Body of pancreas (tissue), 4 donors: Measurements from ENCODE around the gene TIE1. TPM values are rescaled to one million over a fixed set of nuclear protein-coding genes. Genes with fewer than 3 reads are reported as not detected.

ENCODE experiments used
- ATAC-seq: fragments of 150-250 bp; one replicate; pipeline ENCODE4 v1.9.1; 2016
- DNase-seq, 4 donors: peaks; one replicate each; pipeline ENCODE4 v3.0.0-alpha.2; 2019
- H3K27ac ChIP-seq, 4 donors: fragments of 200-600 bp; sonication (generic); 1 replicate in 3 of 4; 2 replicates in 1 of 4; pipeline versions ENCODE4 v1.5.1 to v1.6.1; 2016 to 2019; ENCODE audit warnings: mild to moderate bottlenecking in 1 of 4, mixed read lengths in 1 of 4, moderate library complexity in 1 of 4
- H3K27me3 ChIP-seq, 2 donors: fragments of 200-600 bp; sonication (generic); one replicate each; pipeline ENCODE4 v1.6.0; 2016; ENCODE audit warnings: mild to moderate bottlenecking in 1 of 2
- H3K36me3 ChIP-seq, 2 donors: fragments of 200-600 bp; sonication (generic); replicated peaks in 1 of 2; 2 replicates each; pipeline ENCODE4 v1.5.1; 2016; ENCODE audit warnings: low read depth in 2 of 2; ENCODE audit not compliant: insufficient read depth in 1 of 2
- H3K4me1 ChIP-seq: fragments of 200-600 bp; sonication (generic); one replicate; pipeline ENCODE4 v1.6.0; 2016
- H3K4me3 ChIP-seq, 2 donors: fragments of 200-600 bp; sonication (generic); 1 replicate in 1 of 2; 2 replicates in 1 of 2; pipeline ENCODE4 v1.5.1; 2016 to 2019
- H3K9me3 ChIP-seq, 3 donors: fragments of 200-600 bp; sonication (generic); 1 replicate in 2 of 3; 2 replicates in 1 of 3; pipeline ENCODE4 v1.5.1; 2016
- CTCF ChIP-seq, 7 experiments: fragments of 450-650 bp in 4 of 7; fragments of 200-600 bp in 3 of 7; sonication (generic) in 3 of 7; IDR thresholded peaks; one replicate each; pipeline ENCODE4 v1.5.1; 2016 to 2019; ENCODE audit warnings: antibody characterized with exemption in 7 of 7
- POLR2A ChIP-seq, 3 donors: fragments of 450-650 bp; IDR thresholded peaks; one replicate each; pipeline ENCODE4 v1.6.1; 2016; ENCODE audit warnings: antibody characterized with exemption in 3 of 3, mild to moderate bottlenecking in 2 of 3
- WGBS, 2 donors: methylation state at CpG; one replicate each; pipeline ENCODE4 v1.1.5; 2017; 5-methylcytosine and 5-hydroxymethylcytosine counted together
- intact Hi-C: fragments of 100-400 bp; cut with DNase I; formaldehyde crosslinking; loops from one replicate; pipeline ENCODE4 v1.15.1; 2023
- total RNA-seq, 2 donors: library from RNA; depleted of rRNA; stranded (reverse); fragments of >200 nt; gene quantifications; one replicate each; pipeline ENCODE4 v1.1.0, GENCODE V29; 2016

Gene TIE1
- total RNA-seq, 2 donors from 2014 or later = 12.2 to 14.0 TPM

- Histone ChIP-seq H3K27me3 (no peaks in the 10 kb centered on the region), H3K36me3 (no peaks in the 10 kb centered on the region), H3K4me1 (no peaks in the 10 kb centered on the region), H3K27ac (no peak overlapping the region), H3K4me3 (no peak overlapping the region), H3K9me3 (no peaks in the 10 kb centered on the region)
- ATAC-seq (no peak), DNase-seq (no peak)
- WGBS, 2 donors = 62 to 75% methylated on average over 8 of the region's 8 CpGs
- intact Hi-C loops = no loop called here
- TF ChIP-seq POLR2A (IDR thresholded peaks at IDR 0.05) (no peak), CTCF (IDR thresholded peaks at IDR 0.05) (no peak)
These were observed 2.9 kb downstream of the TIE1 start for GRCh38 chr1:43303471-43304313.

GRCh38 chr1:43304314-43304681, 3.5 kb downstream of the TIE1 start:
- no peak for TF ChIP-seq POLR2A (IDR thresholded peaks at IDR 0.05)
- H3K4me3 ChIP-seq = no peak overlapping the region
- no peak overlapping the region for H3K27ac ChIP-seq

GRCh38 chr1:43304771-43305300, 4.1 kb downstream of the TIE1 start:
- no peak for TF ChIP-seq CTCF (IDR thresholded peaks at IDR 0.05)
- TF ChIP-seq POLR2A (IDR thresholded peaks at IDR 0.05) = no peak
- H3K4me1 ChIP-seq = no peaks in the 10 kb centered on the region

More at GRCh38 chr1:43304314-43304681, 3.5 kb downstream of the TIE1 start:
- WGBS, 2 donors = 60 to 77% methylated on average over 8 of the region's 8 CpGs
- ATAC-seq = no peak
- no peaks in the 10 kb centered on the region for H3K36me3 ChIP-seq
- H3K27me3 ChIP-seq = no peaks in the 10 kb centered on the region
- intact Hi-C loops = no loop called here
- no peaks in the 10 kb centered on the region for H3K9me3 ChIP-seq
- H3K4me1 ChIP-seq = no peaks in the 10 kb centered on the region
- DNase-seq = no peak

GRCh38 chr1:43305461-43305860, 4.7 kb downstream of the TIE1 start:
- H3K4me3 ChIP-seq = no peak overlapping the region
- no peak for ATAC-seq
- H3K9me3 ChIP-seq = no peaks in the 10 kb centered on the region
- no peak for DNase-seq
- 67 to 74% methylated on average over 1 to 3 of the region's 3 CpGs for WGBS, 2 donors
- H3K4me1 ChIP-seq = no peaks in the 10 kb centered on the region
- H3K27ac ChIP-seq = no peak overlapping the region
- TF ChIP-seq POLR2A (IDR thresholded peaks at IDR 0.05) = no peak
- TF ChIP-seq CTCF (IDR thresholded peaks at IDR 0.05) = no peak
- no peaks in the 10 kb centered on the region for H3K27me3 ChIP-seq
- intact Hi-C loops = no loop called here
- H3K36me3 ChIP-seq = no peaks in the 10 kb centered on the region

More at GRCh38 chr1:43304771-43305300, 4.1 kb downstream of the TIE1 start:
- intact Hi-C loops = no loop called here
- ATAC-seq (no peak), DNase-seq (no peak)
- H3K27me3 ChIP-seq = no peaks in the 10 kb centered on the region
- 91 to 92% methylated on average over 43 to 46 of the region's 46 CpGs for WGBS, 2 donors
- H3K9me3 ChIP-seq = no peaks in the 10 kb centered on the region
- H3K4me3 ChIP-seq = no peak overlapping the region
- no peak overlapping the region for H3K27ac ChIP-seq
- no peaks in the 10 kb centered on the region for H3K36me3 ChIP-seq

- H3K9me3 ChIP-seq = no peaks in the 10 kb centered on the region
- H3K4me1 ChIP-seq = no peaks in the 10 kb centered on the region
- no peak for DNase-seq
- no peak overlapping the region for H3K27ac ChIP-seq
- WGBS, 2 donors = 86 to 89% methylated on average over 6 of the region's 6 CpGs
- TF ChIP-seq POLR2A (IDR thresholded peaks at IDR 0.05) (no peak), CTCF (IDR thresholded peaks at IDR 0.05) (no peak)
- H3K36me3 ChIP-seq = no peaks in the 10 kb centered on the region
- no peak for ATAC-seq
- intact Hi-C loops = no loop called here
- H3K27me3 ChIP-seq = no peaks in the 10 kb centered on the region
- H3K4me3 ChIP-seq = no peak overlapping the region
These were observed 5.3 kb downstream of the TIE1 start for GRCh38 chr1:43305926-43306687.
